Measurements from ENCODE around the gene TPK1.

DNA sequence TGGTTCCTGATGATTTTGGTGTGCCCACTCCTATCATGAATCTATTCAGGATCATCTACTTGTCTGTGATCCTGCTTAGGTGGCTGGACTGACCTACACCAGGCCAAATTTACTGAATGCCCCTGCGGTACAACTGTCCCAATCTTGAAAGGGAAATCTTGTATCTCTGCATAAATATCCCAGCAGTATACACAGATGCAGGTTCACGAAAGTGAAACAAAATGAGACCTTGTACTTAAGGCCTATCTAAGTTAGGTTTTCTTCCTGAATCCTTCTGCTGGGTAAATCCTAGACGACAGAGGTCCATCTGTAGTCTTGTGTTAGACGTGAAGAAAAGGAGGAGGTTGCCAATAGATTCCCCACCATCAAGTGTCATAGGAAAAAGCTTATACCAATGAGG is 346.9 kb downstream of the TPK1 start:
- TF ChIP-seq CTCF (IDR thresholded peaks at IDR 0.05; ENCODE audit: insufficient read depth, low read depth, low read length) = no peak
- no peak for TF ChIP-seq EZH2 (IDR thresholded peaks at IDR 0.05; ENCODE audit: insufficient read depth, low read length)

All from astrocyte (in vitro differentiated cells and primary cell).